Esophagus muscularis mucosa (tissue), 3 donors: ENCODE data around the gene TSPAN5.

Source experiments
- EP300 ChIP-seq: sonication (generic); formaldehyde crosslinking; IDR thresholded peaks from one replicate; pipeline ENCODE4 v1.6.1; 2017; ENCODE audit warnings: antibody characterized with exemption
- POLR2A ChIP-seq: fragments of 450-650 bp; IDR thresholded peaks from one replicate; pipeline ENCODE4 v1.6.1; 2017; ENCODE audit warnings: antibody characterized with exemption, moderate library complexity, mild to moderate bottlenecking, low read depth
- POLR2AphosphoS5 ChIP-seq, 2 donors: sonication (generic); formaldehyde crosslinking; IDR thresholded peaks; one replicate each; pipeline ENCODE4 v1.6.1; 2017; ENCODE audit warnings: antibody characterized with exemption in 2 of 2

DNA sequence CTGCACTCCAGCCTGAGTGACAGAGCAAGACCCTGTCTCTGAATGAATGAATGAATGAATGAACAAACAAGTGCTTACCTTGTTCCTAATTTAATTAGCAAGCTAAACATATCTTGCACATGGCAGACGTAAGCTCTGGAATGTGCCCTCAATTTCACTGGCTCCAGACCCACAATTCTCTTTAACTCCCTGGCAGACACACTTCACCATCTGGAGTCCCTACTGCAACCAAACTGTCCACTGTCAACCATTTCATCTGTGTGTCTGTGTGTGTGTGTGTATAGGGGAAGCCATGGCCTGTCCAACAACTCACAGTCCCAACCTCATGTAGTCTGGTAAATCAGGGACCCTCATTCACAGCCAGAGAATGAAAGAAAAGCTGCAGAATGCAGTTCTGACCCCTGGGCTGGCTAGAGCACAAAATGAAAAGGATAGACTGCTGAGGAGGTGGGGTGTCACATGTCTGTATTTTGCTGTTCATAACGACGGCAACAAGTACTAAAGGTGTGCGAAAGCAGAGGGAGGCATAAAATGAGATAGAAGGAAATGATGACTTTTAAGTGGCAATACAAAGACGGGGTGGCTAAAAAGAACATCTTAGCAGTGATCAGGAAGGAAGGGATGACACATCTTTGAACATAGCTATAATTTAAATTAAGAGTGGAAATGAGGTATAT lies 114.1 kb downstream of the TSPAN5 start:
- TF ChIP-seq EP300: no peak
- TF ChIP-seq POLR2AphosphoS5 (IDR thresholded peaks at IDR 0.05): no peak
- TF ChIP-seq POLR2A: no peak
